Right atrium auricular region (tissue), 2 donors: ENCODE measurements around the gene NPAT. TPM values are rescaled to one million over a fixed set of nuclear protein-coding genes. Genes with fewer than 3 reads are reported as not detected.

Experiments used
- DNase-seq: peaks from one replicate; pipeline ENCODE4 v3.0.0-alpha.2; 2019; ENCODE audit warnings: low spot score
- H3K27ac ChIP-seq, 2 donors: fragments of 200-600 bp; sonication (generic); 1 replicate in 1 of 2; 2 replicates in 1 of 2; pipeline ENCODE4 v1.5.1; 2016 to 2019
- H3K27me3 ChIP-seq, 2 donors: fragments of 200-600 bp; sonication (generic); one replicate each; pipeline versions ENCODE4 v1.5.1 to v1.6.0; 2017 to 2019
- H3K36me3 ChIP-seq: fragments of 200-600 bp; sonication (generic); one replicate; pipeline ENCODE4 v1.5.1; 2016
- H3K4me1 ChIP-seq, 2 donors: fragments of 200-600 bp; sonication (generic); one replicate each; pipeline versions ENCODE4 v1.5.1 to v1.6.0; 2017 to 2019
- H3K4me3 ChIP-seq, 2 donors: fragments of 200-600 bp; sonication (generic); 1 replicate in 1 of 2; 2 replicates in 1 of 2; pipeline ENCODE4 v1.5.1; 2017 to 2019; ENCODE audit warnings: mild to moderate bottlenecking in 1 of 2, moderate library complexity in 1 of 2
- H3K9me3 ChIP-seq, 2 donors: fragments of 200-600 bp; sonication (generic); one replicate each; pipeline ENCODE4 v1.5.1; 2019
- total RNA-seq, 2 donors: library from RNA; depleted of rRNA; stranded (reverse); fragments of >200 nt; gene quantifications; one replicate each; pipeline ENCODE4 v1.1.0, GENCODE V29; 2016
- TF ChIP-seq, protein P1 (sequence below), 2 donors: fragments of 200-600 bp; sonication (generic); IDR thresholded peaks; one replicate each; pipeline ENCODE4 v1.5.1; 2019; ENCODE audit warnings: antibody characterized with exemption in 2 of 2

The NPAT gene
- total RNA-seq, 2 donors from 2014 or later: 10.6 to 12.7 TPM

DNA sequence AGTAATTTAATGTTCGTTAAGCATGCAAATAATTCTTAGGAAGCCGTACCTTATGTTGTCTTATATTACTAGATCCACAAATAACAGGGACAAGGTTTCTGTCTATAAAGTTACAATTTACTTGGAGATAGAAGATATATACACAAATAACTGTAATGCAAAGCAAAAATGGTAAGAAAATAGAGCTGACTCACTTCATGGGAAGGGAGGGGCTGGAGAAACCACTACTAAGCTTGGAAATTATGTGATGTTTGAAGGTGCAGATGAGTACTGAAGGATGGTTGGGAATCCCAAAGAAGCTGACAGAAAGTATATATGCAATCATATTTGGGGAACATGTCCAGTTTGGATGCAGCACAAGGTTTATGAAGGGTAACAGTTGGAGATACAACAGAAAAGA lies 4.0 kb downstream of the NPAT start:
- DNase-seq: no peak
- peaks cover 0 to 17% of the 10 kb centered on the region in 2 donors for H3K4me1 ChIP-seq
- H3K9me3 ChIP-seq: no peaks in the 10 kb centered on the region

DNA sequence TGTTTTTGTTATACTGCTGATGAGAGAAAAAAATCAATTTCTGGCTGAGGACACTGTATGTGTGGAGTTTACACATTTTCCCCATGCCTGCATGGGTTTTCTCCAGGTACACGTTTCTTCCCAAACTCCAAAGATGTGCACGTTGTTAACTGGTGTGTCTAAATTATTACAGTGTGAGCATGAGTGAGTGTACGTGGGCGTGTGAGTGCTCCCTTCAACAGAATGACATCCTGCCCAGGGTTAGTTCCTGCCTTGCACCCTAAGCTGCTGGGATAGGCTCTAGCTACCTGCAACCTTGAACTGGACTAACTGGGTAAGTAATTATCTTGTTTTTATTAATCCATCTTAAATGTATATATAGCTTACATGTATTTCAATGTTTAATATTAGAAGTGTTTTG lies 5.5 kb downstream of the NPAT start:
- Histone ChIP-seq H3K27ac (no peak overlapping the region), H3K27me3 (no peaks in the 10 kb centered on the region), H3K36me3 (peaks cover 5% of the 10 kb centered on the region), H3K4me1 (peaks cover 0 to 17% of the 10 kb centered on the region in 2 donors), H3K9me3 (no peaks in the 10 kb centered on the region), H3K4me3 (no peak overlapping the region)
- no peak for DNase-seq
- TF ChIP-seq, protein P1, sequence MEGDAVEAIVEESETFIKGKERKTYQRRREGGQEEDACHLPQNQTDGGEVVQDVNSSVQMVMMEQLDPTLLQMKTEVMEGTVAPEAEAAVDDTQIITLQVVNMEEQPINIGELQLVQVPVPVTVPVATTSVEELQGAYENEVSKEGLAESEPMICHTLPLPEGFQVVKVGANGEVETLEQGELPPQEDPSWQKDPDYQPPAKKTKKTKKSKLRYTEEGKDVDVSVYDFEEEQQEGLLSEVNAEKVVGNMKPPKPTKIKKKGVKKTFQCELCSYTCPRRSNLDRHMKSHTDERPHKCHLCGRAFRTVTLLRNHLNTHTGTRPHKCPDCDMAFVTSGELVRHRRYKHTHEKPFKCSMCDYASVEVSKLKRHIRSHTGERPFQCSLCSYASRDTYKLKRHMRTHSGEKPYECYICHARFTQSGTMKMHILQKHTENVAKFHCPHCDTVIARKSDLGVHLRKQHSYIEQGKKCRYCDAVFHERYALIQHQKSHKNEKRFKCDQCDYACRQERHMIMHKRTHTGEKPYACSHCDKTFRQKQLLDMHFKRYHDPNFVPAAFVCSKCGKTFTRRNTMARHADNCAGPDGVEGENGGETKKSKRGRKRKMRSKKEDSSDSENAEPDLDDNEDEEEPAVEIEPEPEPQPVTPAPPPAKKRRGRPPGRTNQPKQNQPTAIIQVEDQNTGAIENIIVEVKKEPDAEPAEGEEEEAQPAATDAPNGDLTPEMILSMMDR (IDR thresholded peaks at IDR 0.05): no peak

More for the DNA sequence above, 4.0 kb downstream of the NPAT start:
- no peak overlapping the region for H3K27ac ChIP-seq
- TF ChIP-seq, protein P1 (IDR thresholded peaks at IDR 0.05): no peak
- H3K36me3 ChIP-seq: no peaks in the 10 kb centered on the region
- no peaks in the 10 kb centered on the region for H3K27me3 ChIP-seq
- no peak overlapping the region for H3K4me3 ChIP-seq

DNA sequence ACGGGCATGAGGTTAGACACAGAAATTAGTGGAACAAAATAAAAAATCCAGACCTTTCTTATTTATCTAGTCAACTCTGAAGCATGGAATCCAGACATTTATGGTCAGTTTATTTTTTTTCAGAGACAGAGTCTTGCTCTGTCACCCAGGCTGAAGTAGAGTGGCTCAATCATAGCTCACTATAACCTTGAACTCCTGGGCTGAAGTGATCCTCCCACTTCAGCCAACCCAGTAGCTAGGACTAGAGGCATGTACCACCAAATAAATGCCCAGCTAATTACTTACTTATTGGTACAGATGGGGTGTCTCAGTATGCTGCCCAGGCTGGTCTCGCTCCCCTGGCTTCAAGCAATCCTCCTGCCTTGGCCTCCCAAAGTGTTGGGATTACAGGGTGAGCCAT lies 8.7 kb downstream of the NPAT start:
- Histone ChIP-seq H3K9me3 (no peaks in the 10 kb centered on the region), H3K4me3 (no peak overlapping the region), H3K27ac (no peak overlapping the region), H3K4me1 (no peaks in the 10 kb centered on the region), H3K36me3 (peaks cover 22% of the 10 kb centered on the region), H3K27me3 (no peaks in the 10 kb centered on the region)
- TF ChIP-seq, protein P1 (IDR thresholded peaks at IDR 0.05): no peak
- no peak for DNase-seq

DNA sequence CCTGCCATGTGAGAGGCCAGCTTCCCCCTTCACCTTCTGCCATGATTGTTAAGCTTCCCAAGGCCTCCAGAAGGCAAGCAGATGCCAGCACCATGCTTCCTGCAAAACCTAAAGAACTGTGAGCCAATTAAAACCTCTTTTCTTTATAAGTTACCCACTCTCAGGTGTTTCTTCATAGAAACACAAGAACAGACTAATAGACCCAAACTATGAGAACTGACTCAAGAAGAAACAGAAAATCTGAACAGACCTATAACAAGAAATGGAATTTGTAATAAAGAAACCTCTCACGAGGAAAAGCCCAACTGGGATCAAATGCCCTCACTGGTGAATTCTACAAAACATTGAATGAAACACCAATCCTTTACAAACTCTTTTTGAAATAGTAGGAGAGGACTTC lies 12.0 kb downstream of the NPAT start:
- H3K36me3 ChIP-seq: peaks cover 40% of the 10 kb centered on the region
- TF ChIP-seq, protein P1 (IDR thresholded peaks at IDR 0.05): no peak
- H3K9me3 ChIP-seq: no peaks in the 10 kb centered on the region

DNA sequence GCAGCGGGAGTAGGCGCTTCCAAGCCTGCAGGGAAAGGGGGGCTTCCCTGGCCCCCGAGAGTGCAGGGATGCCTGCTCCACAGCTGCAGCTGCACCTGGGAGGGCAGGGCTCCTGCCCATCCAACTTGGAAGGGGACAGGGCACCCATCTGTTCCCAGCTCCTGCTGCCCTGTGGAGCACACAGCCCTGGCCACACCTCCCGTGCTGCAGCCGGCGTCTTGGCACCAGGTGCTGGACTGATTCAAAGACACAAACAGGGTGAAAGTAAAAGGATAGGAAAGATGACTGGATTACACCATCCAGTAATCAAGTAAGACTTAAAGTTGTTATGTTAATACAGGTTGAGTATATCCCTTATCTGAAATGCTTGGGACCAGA lies 14.8 kb downstream of the NPAT start:
- Histone ChIP-seq H3K4me3 (no peak overlapping the region), H3K27ac (no peak overlapping the region), H3K36me3 (peaks cover 47% of the 10 kb centered on the region), H3K4me1 (no peaks in the 10 kb centered on the region), H3K27me3 (no peaks in the 10 kb centered on the region), H3K9me3 (peaks cover 0 to 5% of the 10 kb centered on the region in 2 donors)
- no peak for DNase-seq
- TF ChIP-seq, protein P1 (IDR thresholded peaks at IDR 0.05): no peak

More for the DNA sequence above, 12.0 kb downstream of the NPAT start:
- no peak for DNase-seq
- Histone ChIP-seq H3K27me3 (no peaks in the 10 kb centered on the region), H3K4me3 (no peak overlapping the region), H3K4me1 (no peaks in the 10 kb centered on the region), H3K27ac (no peak overlapping the region)

- TF ChIP-seq, protein P1 (IDR thresholded peaks at IDR 0.05): no peak
- H3K4me1 ChIP-seq: no peaks in the 10 kb centered on the region
- no peak for DNase-seq
- H3K27ac ChIP-seq: no peak overlapping the region
- H3K36me3 ChIP-seq: peaks cover 45% of the 10 kb centered on the region
- H3K9me3 ChIP-seq: peaks cover 0 to 5% of the 10 kb centered on the region in 2 donors
- no peak overlapping the region for H3K4me3 ChIP-seq
- no peaks in the 10 kb centered on the region for H3K27me3 ChIP-seq
Observed at GRCh38 chr11:108206969-108207682, 15.3 kb downstream of the NPAT start.
